ENCODE results near the gene BORCS8. TPM values are rescaled to one million over a fixed set of nuclear protein-coding genes. Genes with fewer than 3 reads are reported as not detected.

Gene BORCS8
- total RNA-seq, result 13.4 and 15.7 TPM in 2 replicates

GRCh38 chr19:19192078-19192882 is at the start of gene BORCS8, which contains the start of gene RFXANK:
Gene BORCS8, minus strand, starts transcription at chr19:19192152. Its CDS starts 35 bp downstream, at chr19:19192117.
Gene RFXANK, plus strand, starts transcription at chr19:19192258. Its CDS starts 1,689 bp downstream, at chr19:19193947.

GRCh38 chr19:19211499-19212420 is 19.8 kb upstream of the BORCS8 start, which contains the start of gene NCAN:
Gene NCAN, plus strand, starts transcription at chr19:19211958. Its CDS starts 4,996 bp downstream, at chr19:19216954.

GRCh38 chr19:19203012-19203856 is 11.3 kb upstream of the BORCS8 start, which contains the start of gene NR2C2AP:
Gene NR2C2AP, minus strand, starts transcription at chr19:19203414. Its CDS starts 354 bp downstream, at chr19:19203060.

GRCh38 chr19:19170053-19170872 is 21.7 kb downstream of the BORCS8 start, which contains the start of gene MEF2B:
Gene MEF2B, minus strand, starts transcription at chr19:19170263. Its CDS starts 19,528 bp downstream, at chr19:19150735.

GRCh38 chr19:19138109-19138981 is 53.6 kb downstream of the BORCS8 start, which contains the start of gene TMEM161A:
Gene TMEM161A, minus strand, starts transcription at chr19:19138478. Its CDS starts 50 bp downstream, at chr19:19138428.

Other genes starting within 250 kb of the BORCS8 start
- gene SUGP2, start 158.6 kb downstream of the BORCS8 start, total RNA-seq, result 11.8 and 31.0 TPM in 2 replicates
- 43.5 and 70.7 TPM in 2 replicates for gene ARMC6, start 158.5 kb downstream of the BORCS8 start, total RNA-seq
- gene SLC25A42, start 128.2 kb downstream of the BORCS8 start, total RNA-seq, result 2.6 and 4.8 TPM in 2 replicates
- 15.5 and 24.7 TPM in 2 replicates for gene TMEM161A, start 53.7 kb downstream of the BORCS8 start, total RNA-seq
- not detected in 2 replicates for gene MEF2B, start 21.9 kb downstream of the BORCS8 start, total RNA-seq
- 63.9 and 72.1 TPM in 2 replicates for gene RFXANK, start 106 bp upstream of the BORCS8 start, total RNA-seq
- gene NR2C2AP, start 11.3 kb upstream of the BORCS8 start, total RNA-seq, result 11.8 and 15.3 TPM in 2 replicates
- gene NCAN, start 19.8 kb upstream of the BORCS8 start, total RNA-seq, result not detected in 2 replicates
- gene TM6SF2, start 81.1 kb upstream of the BORCS8 start, total RNA-seq, result not detected in 2 replicates
- gene SUGP1, start 128.4 kb upstream of the BORCS8 start, total RNA-seq, result 21.0 and 27.0 TPM in 2 replicates
- 13.8 and 48.1 TPM in 2 replicates for gene MAU2, start 128.7 kb upstream of the BORCS8 start, total RNA-seq
- 32.9 and 70.2 TPM in 2 replicates for gene GATAD2A, start 213.5 kb upstream of the BORCS8 start, total RNA-seq

All from bladder microvascular endothelial cell (primary cell).